GM12864 (cell line): ENCODE data around the gene PCDHGB5.
"Not testable (repeated sequence)": the region's sequence is repeated elsewhere in the genome, so short reads cannot be mapped to it uniquely, and the experiment has no call there.

Source experiments
- DNase-seq: peaks from one replicate; pipeline ENCODE4 v3.0.0-alpha.2; 2011; ENCODE audit warnings: low read depth
- H3K4me3 ChIP-seq: 2 replicates; pipeline ENCODE4 v1.5.1; 2011; ENCODE audit warnings: mild to moderate bottlenecking, low read depth, low read length, control low read depth
- TF ChIP-seq, protein P1 (sequence below): IDR thresholded peaks from 2 replicates; pipeline ENCODE4 v1.5.1; 2011; ENCODE audit warnings: low read depth, mild to moderate bottlenecking, moderate library complexity, low read length, control low read depth, inconsistent platforms; ENCODE audit errors: missing control alignments

PCDHGB5 gene

DNA sequence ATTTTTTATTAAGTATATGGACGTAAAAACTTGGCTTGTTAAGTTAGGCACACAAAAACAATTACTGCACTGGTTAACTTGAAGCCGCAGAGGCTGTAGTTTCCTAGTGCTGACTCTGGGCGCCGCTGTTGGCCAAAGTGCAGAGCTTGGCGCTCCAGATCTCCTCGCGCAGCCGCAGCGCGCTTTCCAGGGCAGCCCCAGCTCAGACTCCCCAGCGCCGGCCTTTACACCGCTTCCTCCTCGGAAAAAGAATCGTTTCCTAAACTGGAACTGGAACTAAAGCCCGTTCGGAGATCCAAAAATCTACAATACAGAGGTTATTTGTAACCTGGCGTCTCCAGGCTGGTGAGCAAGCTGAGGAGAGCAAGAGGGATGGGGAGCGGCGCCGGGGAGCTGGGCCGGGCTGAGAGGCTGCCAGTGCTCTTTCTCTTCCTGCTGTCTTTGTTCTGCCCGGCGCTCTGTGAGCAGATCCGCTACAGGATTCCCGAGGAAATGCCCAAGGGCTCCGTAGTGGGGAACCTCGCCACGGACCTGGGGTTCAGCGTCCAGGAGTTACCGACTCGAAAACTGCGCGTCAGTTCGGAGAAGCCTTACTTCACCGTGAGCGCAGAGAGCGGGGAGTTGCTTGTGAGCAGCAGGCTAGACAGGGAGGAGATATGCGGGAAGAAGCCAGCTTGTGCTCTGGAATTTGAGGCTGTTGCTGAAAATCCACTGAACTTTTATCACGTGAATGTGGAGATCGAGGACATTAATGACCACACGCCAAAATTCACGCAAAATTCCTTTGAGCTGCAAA, at the start of gene PCDHGB5:
Gene PCDHGB5 (plus strand): TSS at position 192 of the 796 bp plus-strand sequence. CDS start 181 bp downstream, at position 373.
- DNase-seq: not testable (repeated sequence)
- TF ChIP-seq, protein P1, sequence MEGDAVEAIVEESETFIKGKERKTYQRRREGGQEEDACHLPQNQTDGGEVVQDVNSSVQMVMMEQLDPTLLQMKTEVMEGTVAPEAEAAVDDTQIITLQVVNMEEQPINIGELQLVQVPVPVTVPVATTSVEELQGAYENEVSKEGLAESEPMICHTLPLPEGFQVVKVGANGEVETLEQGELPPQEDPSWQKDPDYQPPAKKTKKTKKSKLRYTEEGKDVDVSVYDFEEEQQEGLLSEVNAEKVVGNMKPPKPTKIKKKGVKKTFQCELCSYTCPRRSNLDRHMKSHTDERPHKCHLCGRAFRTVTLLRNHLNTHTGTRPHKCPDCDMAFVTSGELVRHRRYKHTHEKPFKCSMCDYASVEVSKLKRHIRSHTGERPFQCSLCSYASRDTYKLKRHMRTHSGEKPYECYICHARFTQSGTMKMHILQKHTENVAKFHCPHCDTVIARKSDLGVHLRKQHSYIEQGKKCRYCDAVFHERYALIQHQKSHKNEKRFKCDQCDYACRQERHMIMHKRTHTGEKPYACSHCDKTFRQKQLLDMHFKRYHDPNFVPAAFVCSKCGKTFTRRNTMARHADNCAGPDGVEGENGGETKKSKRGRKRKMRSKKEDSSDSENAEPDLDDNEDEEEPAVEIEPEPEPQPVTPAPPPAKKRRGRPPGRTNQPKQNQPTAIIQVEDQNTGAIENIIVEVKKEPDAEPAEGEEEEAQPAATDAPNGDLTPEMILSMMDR: peak; percentile 69
- peak within 1 kb of the TSS; percentile 53 for H3K4me3 ChIP-seq

DNA sequence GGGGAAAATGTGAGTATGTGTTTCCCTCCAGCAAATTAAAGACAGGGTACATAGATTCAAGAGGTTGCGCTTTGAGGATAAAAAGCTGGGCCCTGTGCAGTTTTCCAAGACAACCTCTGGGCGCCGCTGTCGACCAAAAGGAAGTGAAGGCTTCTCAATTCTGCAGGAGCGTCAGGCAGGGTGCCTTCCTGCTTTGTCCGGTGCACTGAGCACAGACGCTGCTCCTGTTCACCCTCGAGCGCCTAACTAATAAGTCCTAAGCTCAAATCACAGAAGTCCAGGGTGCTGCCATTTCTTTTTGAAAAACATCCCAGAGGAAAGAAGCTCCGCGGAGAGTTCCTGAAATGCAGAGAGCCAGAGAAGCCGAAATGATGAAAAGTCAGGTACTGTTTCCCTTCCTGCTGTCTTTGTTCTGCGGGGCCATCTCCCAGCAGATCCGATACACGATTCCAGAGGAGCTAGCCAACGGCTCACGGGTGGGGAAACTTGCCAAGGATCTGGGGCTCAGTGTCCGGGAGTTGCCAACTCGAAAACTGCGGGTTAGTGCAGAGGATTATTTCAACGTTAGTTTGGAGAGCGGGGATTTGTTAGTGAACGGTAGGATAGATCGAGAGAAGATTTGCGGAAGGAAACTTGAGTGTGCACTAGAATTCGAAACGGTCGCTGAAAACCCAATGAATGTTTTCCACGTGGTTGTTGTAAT, 47.7 kb upstream of the PCDHGB5 start, which contains the start of gene PCDHGB1:
Gene PCDHGB1 (plus strand): TSS at position 183 of the 703 bp plus-strand sequence. CDS start 162 bp downstream, at position 345.
- peak within 1 kb of the TSS; percentile 53 for H3K4me3 ChIP-seq

DNA sequence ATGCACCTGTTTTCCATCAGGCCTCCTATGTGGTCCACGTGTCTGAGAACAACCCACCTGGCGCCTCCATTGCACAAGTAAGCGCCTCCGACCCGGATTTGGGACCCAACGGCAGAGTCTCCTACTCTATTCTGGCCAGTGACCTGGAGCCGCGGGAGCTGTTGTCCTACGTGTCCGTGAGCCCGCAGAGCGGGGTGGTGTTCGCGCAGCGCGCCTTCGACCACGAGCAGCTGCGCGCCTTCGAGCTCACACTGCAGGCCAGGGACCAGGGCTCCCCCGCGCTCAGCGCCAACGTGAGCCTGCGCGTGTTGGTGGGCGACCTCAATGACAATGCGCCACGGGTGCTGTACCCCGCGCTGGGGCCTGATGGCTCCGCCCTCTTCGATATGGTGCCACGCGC, 46.2 kb upstream of the PCDHGB5 start:
- no peak overlapping the region for H3K4me3 ChIP-seq
- TF ChIP-seq, protein P1: no peak
- DNase-seq: no peak

More for the DNA sequence above, 47.7 kb upstream of the PCDHGB5 start, which contains the start of gene PCDHGB1:
- DNase-seq: peak; percentile 55
- TF ChIP-seq, protein P1: peak; percentile 79

DNA sequence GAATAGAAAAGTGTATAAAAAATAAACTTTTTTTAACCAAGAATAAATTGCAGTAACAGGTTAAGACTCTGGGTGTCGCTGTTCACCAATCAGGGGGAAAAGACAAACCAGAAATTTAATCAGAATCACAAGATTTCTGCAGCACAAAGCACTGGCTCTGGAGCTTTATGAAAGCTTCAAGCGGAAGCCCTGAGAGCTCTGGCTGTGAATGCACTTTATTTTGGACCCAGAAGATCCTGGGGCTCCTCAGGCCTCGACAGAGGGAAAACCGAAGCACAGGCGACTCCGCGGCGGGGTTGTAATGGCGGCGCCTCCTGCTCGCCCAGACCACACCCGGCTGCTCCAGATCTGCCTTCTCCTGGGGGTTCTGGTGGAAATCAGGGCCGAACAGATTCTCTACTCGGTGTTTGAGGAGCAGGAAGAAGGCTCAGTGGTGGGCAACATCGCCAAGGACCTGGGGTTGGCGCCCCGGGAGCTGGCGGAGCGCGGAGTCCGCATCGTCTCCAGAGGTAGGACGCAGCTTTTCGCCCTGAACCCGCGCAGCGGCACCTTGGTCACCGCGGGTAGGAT, 42.8 kb upstream of the PCDHGB5 start, which contains the start of gene PCDHGA4:
Gene PCDHGA4 (plus strand): TSS at position 122 of the 570 bp plus-strand sequence. CDS start 87 bp downstream, at position 209.
- no peak for DNase-seq
- no peak within 1 kb of the TSS for H3K4me3 ChIP-seq
- TF ChIP-seq, protein P1: peak; percentile 37

DNA sequence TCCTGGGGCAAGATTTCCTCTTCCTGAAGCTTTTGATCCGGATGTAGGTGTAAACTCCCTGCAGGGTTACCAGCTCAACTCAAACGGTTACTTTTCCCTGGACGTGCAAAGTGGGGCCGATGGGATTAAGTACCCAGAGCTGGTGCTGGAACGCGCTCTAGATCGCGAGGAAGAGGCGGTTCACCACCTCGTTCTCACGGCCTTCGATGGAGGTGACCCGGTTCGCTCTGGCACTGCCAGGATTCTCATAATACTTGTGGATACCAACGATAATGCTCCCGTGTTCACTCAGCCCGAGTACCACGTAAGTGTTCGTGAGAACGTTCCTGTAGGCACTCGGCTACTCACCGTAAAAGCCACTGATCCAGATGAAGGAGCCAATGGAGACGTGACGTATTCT, 42.1 kb upstream of the PCDHGB5 start:
- no peak overlapping the region for H3K4me3 ChIP-seq
- DNase-seq: no peak
- TF ChIP-seq, protein P1: no peak

DNA sequence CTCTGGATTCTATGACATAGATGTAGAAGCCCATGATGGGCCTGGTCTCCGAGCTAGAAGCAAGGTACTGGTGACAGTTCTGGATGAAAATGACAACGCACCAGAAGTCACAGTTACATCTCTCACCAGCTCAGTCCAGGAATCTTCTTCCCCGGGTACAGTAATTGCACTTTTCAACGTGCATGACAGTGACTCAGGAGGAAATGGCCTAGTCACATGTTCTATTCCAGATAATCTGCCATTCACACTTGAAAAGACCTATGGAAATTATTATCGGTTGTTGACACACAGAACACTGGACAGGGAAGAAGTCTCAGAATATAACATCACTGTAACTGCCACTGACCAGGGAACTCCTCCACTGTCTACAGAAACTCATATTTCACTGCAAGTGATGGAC, 41.6 kb upstream of the PCDHGB5 start:
- TF ChIP-seq, protein P1: no peak
- no peak overlapping the region for H3K4me3 ChIP-seq
- no peak for DNase-seq
